IMR-90 (cell line): ENCODE measurements around the gene CLK1. TPM values are rescaled to one million over a fixed set of nuclear protein-coding genes. Genes with fewer than 3 reads are reported as not detected.

Source experiments
- ATAC-seq: fragments of 200-7000 bp; cut with Tn5 transposase; 2 replicates; pipeline ENCODE4 v1.9.1; 2020; ENCODE audit warnings: low read depth, mild to moderate bottlenecking, moderate library complexity
- BruUV-seq: library from RNA; stranded (reverse); fragments of 400-500 nt; replicated peaks from 2 replicates; lab custom pipeline; 2021; lab: Mats Ljungman, UMichigan
- CTCF ChIA-PET: fragments of 300-600 bp; formaldehyde crosslinking; extraction: SDS; loops from one replicate; lab custom pipeline; 2021; ENCODE audit warnings: antibody characterized with exemption; lab: Yijun Ruan, JAX
- POLR2A ChIA-PET: fragments of 300-600 bp; sonication (Branson Sonifier 250); formaldehyde crosslinking; loops from one replicate; lab custom pipeline; 2022; ENCODE audit warnings: antibody characterized with exemption; ENCODE audit not compliant: unreplicated experiment; lab: Charles Lee
- DNase-seq: peaks from one replicate; pipeline ENCODE4 v3.0.0; 2013
- H2AFZ ChIP-seq: replicated peaks from 2 replicates; pipeline ENCODE3; 2013; ENCODE audit warnings: low read length, mild to moderate bottlenecking; ENCODE audit not compliant: poor library complexity
- H2AK5ac ChIP-seq: 2 replicates; pipeline ENCODE4 v1.6.1; 2013; ENCODE audit warnings: low read depth, low read length, inconsistent platforms
- H2AK9ac ChIP-seq: replicated peaks from 2 replicates; pipeline ENCODE3; 2013; ENCODE audit warnings: mild to moderate bottlenecking, low read depth, low read length, moderate library complexity; ENCODE audit not compliant: poor library complexity
- H2BK120ac ChIP-seq: 2 replicates; pipeline ENCODE4 v1.6.1; 2013; ENCODE audit warnings: low read depth, low read length, inconsistent platforms
- H2BK15ac ChIP-seq: 3 replicates; pipeline ENCODE4 v1.6.1; 2013; ENCODE audit warnings: low read depth, low read length, inconsistent platforms
- H2BK20ac ChIP-seq: 2 replicates; pipeline ENCODE4 v1.6.1; 2013; ENCODE audit warnings: low read depth, mild to moderate bottlenecking, inconsistent platforms, low read length, moderate library complexity
- H2BK5ac ChIP-seq: 2 replicates; pipeline ENCODE4 v1.6.1; 2013; ENCODE audit warnings: mild to moderate bottlenecking, low read depth, low read length, inconsistent platforms; ENCODE audit not compliant: poor library complexity, severe bottlenecking
- H3K14ac ChIP-seq: replicated peaks from 2 replicates; pipeline ENCODE4 v1.6.1; 2013; ENCODE audit warnings: low read depth, low read length, inconsistent platforms
- H3K18ac ChIP-seq: 2 replicates; pipeline ENCODE4 v1.6.1; 2013; ENCODE audit warnings: low read depth, low read length, control low read depth
- H3K23ac ChIP-seq: 2 replicates; pipeline ENCODE4 v1.6.1; 2013; ENCODE audit warnings: low read depth, low read length, inconsistent platforms
- H3K27ac ChIP-seq: 2 replicates; pipeline ENCODE4 v1.5.1; 2013; ENCODE audit warnings: mild to moderate bottlenecking, control low read depth, low read length; ENCODE audit not compliant: insufficient read depth
- H3K27me3 ChIP-seq: 2 replicates; pipeline ENCODE4 v1.6.1; 2013; ENCODE audit warnings: low read length; ENCODE audit not compliant: control insufficient read depth, insufficient read depth
- H3K36me3 ChIP-seq: 2 replicates; pipeline ENCODE4 v1.6.1; 2013; ENCODE audit warnings: low read length, mixed read lengths; ENCODE audit not compliant: control insufficient read depth, insufficient read depth
- H3K4ac ChIP-seq: 2 replicates; pipeline ENCODE4 v1.6.1; 2013; ENCODE audit warnings: low read depth, low read length, inconsistent platforms
- H3K4me1 ChIP-seq: 2 replicates; pipeline ENCODE4 v1.6.1; 2013; ENCODE audit warnings: low read length, mixed read lengths; ENCODE audit not compliant: control insufficient read depth, insufficient read depth
- H3K4me2 ChIP-seq: 2 replicates; pipeline ENCODE4 v1.6.1; 2013; ENCODE audit warnings: low read depth, mild to moderate bottlenecking, control low read depth, low read length, moderate library complexity
- H3K4me3 ChIP-seq: 2 replicates; pipeline ENCODE4 v1.5.1; 2013; ENCODE audit warnings: low read depth, mild to moderate bottlenecking, control low read depth, low read length, moderate library complexity; ENCODE audit not compliant: insufficient read depth
- H3K56ac ChIP-seq: 2 replicates; pipeline ENCODE4 v1.6.1; 2013; ENCODE audit warnings: low read length, inconsistent platforms; ENCODE audit not compliant: insufficient read depth; ENCODE audit errors: extremely low read depth
- H3K79me1 ChIP-seq, 2 experiments: 2 replicates each; pipeline ENCODE4 v1.6.1; 2013; ENCODE audit warnings: low read length in 2 of 2, inconsistent platforms in 1 of 2, low read depth in 1 of 2
- H3K9ac ChIP-seq: 2 replicates; pipeline ENCODE4 v1.6.1; 2013; ENCODE audit warnings: low read depth, low read length, control low read depth
- H3K9me1 ChIP-seq: 2 replicates; pipeline ENCODE4 v1.6.1; 2013; ENCODE audit warnings: low read length, inconsistent platforms; ENCODE audit not compliant: insufficient read depth
- H3K9me3 ChIP-seq: 2 replicates; pipeline ENCODE4 v1.6.1; 2013; ENCODE audit warnings: low read length; ENCODE audit not compliant: control insufficient read depth, insufficient read depth
- H4K20me1 ChIP-seq: 2 replicates; pipeline ENCODE4 v1.6.1; 2013; ENCODE audit warnings: low read length, inconsistent platforms; ENCODE audit not compliant: insufficient read depth
- H4K5ac ChIP-seq: 2 replicates; pipeline ENCODE4 v1.6.1; 2013; ENCODE audit warnings: mild to moderate bottlenecking, low read depth, low read length, control low read depth
- H4K8ac ChIP-seq, 2 experiments: 2 replicates each; pipeline ENCODE4 v1.6.1; 2013; ENCODE audit warnings: low read depth in 2 of 2, low read length in 2 of 2, control low read depth in 1 of 2, inconsistent platforms in 1 of 2
- H4K91ac ChIP-seq: 2 replicates; pipeline ENCODE4 v1.6.1; 2013; ENCODE audit warnings: low read depth, low read length, inconsistent platforms; ENCODE audit not compliant: insufficient read depth
- CHD1 ChIP-seq: IDR thresholded peaks from 2 replicates; pipeline ENCODE4 v1.6.1; 2012; ENCODE audit warnings: low read depth, low read length, improper control_type of control experiment
- FOS ChIP-seq: fragments of 150-350 bp; IDR thresholded peaks from 2 replicates; pipeline ENCODE4 v1.6.1; 2016; ENCODE audit warnings: low read depth, low read length
- NFE2L2 ChIP-seq: fragments of 150-350 bp; IDR thresholded peaks from 2 replicates; pipeline ENCODE4 v1.6.1; 2016; ENCODE audit warnings: low read depth, mild to moderate bottlenecking, low read length
- POLR2A ChIP-seq: IDR thresholded peaks from 2 replicates; pipeline ENCODE4 v1.6.1; 2012; ENCODE audit warnings: mild to moderate bottlenecking, low read depth, low read length
- RCOR1 ChIP-seq: IDR thresholded peaks from 2 replicates; pipeline ENCODE4 v1.6.1; 2012; ENCODE audit warnings: mild to moderate bottlenecking, low read length, improper control_type of control experiment; ENCODE audit not compliant: insufficient replicate concordance
- RFX5 ChIP-seq: IDR thresholded peaks from 2 replicates; pipeline ENCODE4 v1.8.0; 2012; ENCODE audit warnings: low read depth, mild to moderate bottlenecking, low read length, moderate library complexity
- dilution Hi-C: fragments of 300-500 bp; cut with HindIII; formaldehyde crosslinking; loops from one replicate; pipeline ENCODE4 v1.14.3; 2018; ENCODE audit warnings: low sequenced_read_pairs; ENCODE audit not compliant: unreplicated experiment
- in situ Hi-C: fragments of 300-500 bp; cut with MboI; formaldehyde crosslinking; loops from 3 replicates; pipeline ENCODE4 v1.14.3; 2019; ENCODE audit warnings: low sequenced_read_pairs, inconsistent platforms, mixed read lengths
- intact Hi-C: fragments of 100-400 bp; cut with micrococcal nuclease; formaldehyde crosslinking; loops from 2 replicates; pipeline ENCODE4 v1.10.0; 2022
- polyA plus RNA-seq, 3 experiments: library from polyadenylated mRNA; depleted of rRNA; stranded (reverse); fragments of >200 nt; gene quantifications; 2 replicates each; pipeline ENCODE4 v1.2.3, GENCODE V29; 2012; ENCODE audit warnings: low replicate concordance in 1 of 3
- total RNA-seq: library from RNA; depleted of rRNA; stranded (reverse); fragments of >200 nt; gene quantifications from 2 replicates; pipeline ENCODE4 v1.2.3, GENCODE V29; 2012

The CLK1 gene
- total and polyA plus RNA-seq, 2 of the 4 experiments (the other 2 are of a cell fraction) = 26.2 to 35.5 TPM

DNA sequence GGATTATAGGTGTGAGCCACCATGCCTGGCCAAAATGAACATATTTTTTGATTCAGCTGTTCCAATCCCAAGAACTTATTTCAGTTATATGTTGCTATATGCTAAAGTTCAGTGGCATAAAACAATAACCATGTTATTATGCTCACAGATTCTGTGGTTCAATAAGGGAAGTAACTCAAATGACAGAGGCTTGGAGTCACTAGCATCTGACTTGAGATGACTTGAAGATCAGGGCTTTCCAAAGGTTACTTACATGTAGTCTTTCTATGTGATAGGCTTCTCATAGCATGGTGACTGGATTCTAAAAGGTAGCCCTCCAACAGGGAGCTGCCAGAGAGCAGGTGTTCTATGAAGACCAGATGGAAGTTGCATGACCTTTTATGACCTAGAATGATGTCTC lies 17.2 kb downstream of the CLK1 start:
- H3K4me1 ChIP-seq = no peaks in the 10 kb centered on the region
- no peak overlapping the region for H3K4ac ChIP-seq
- TF ChIP-seq NFE2L2 = no peak
- TF ChIP-seq RCOR1 = no peak
- TF ChIP-seq FOS = no peak
- no peak for TF ChIP-seq POLR2A
- TF ChIP-seq RFX5 = no peak
- no peak for TF ChIP-seq CHD1
- H2BK20ac ChIP-seq = no peak overlapping the region
- H4K5ac ChIP-seq = no peak overlapping the region
- ChIA-PET POLR2A (no interaction called here), CTCF (interaction anchor here (0.7 kb wide), 1 partner anchor 26 kb away, joined by 3 read pairs; no protein-coding TSS in a partner anchor)
- H3K4me2 ChIP-seq = no peak overlapping the region
- H3K18ac ChIP-seq = no peak overlapping the region
- H3K56ac ChIP-seq = no peak overlapping the region
- no peak overlapping the region for H2BK120ac ChIP-seq
- H3K14ac ChIP-seq = no peak overlapping the region
- H3K27ac ChIP-seq = no peak overlapping the region
- peaks cover 5% of the 10 kb centered on the region; the same call in 1 of the 2 replicates for H3K9me1 ChIP-seq
- peaks cover 13% of the 10 kb centered on the region for H3K36me3 ChIP-seq
- H2AK5ac ChIP-seq = no peak overlapping the region
- H3K4me3 ChIP-seq = no peak overlapping the region
- peaks cover 11% of the 10 kb centered on the region for H4K20me1 ChIP-seq
- no peaks in the 10 kb centered on the region for H3K9me3 ChIP-seq
- no peak overlapping the region for H2AFZ ChIP-seq
- dilution Hi-C loops (no loop called here), intact Hi-C loops (no loop called here), in situ Hi-C loops (no loop called here)
- H2AK9ac ChIP-seq = no peak overlapping the region
- peaks cover 0 to 5% of the 10 kb centered on the region in 2 experiments; a peak in 2 of 4 replicates for H3K79me1 ChIP-seq
- H2BK5ac ChIP-seq = no peak overlapping the region
- H4K91ac ChIP-seq = no peak overlapping the region
- ATAC-seq = no peak
- no peak for DNase-seq
- H3K9ac ChIP-seq = no peak overlapping the region
- BruUV-seq = no TSS peak
- H2BK15ac ChIP-seq = no peak overlapping the region
- no peak overlapping the region for H3K23ac ChIP-seq
- H4K8ac ChIP-seq = no peak overlapping the region
- H3K27me3 ChIP-seq = no peaks in the 10 kb centered on the region; the same call in none of the 2 replicates
